HG02852 (cell line): ENCODE measurements around the gene IL1RL1.

Experiments used
- ATAC-seq: cut with Tn5 transposase; IDR thresholded peaks from one replicate; pipeline ENCODE4 v1.9.1; 2021; ENCODE audit warnings: mild to moderate bottlenecking, moderate library complexity; ENCODE audit not compliant: unreplicated experiment

Gene IL1RL1

DNA sequence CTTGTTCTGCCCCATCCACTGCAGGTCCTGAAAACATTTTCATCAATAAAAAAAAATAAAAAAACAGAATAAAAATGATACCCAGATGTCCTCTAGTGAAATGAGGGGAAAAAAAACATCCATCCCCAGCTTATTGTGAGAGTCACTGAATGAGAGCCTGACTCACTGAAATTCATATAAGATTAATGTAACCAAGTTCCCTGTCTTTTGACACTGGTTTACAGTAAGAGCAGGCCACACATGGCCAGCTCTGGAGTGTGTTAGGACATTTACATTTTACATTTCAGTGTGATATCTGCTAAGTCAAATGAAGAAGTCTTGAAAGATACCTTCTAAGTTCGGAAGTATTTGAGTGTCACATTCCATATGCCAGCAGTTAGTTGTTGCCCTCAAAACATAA, 23.1 kb downstream of the IL1RL1 start:
- ATAC-seq = no peak

DNA sequence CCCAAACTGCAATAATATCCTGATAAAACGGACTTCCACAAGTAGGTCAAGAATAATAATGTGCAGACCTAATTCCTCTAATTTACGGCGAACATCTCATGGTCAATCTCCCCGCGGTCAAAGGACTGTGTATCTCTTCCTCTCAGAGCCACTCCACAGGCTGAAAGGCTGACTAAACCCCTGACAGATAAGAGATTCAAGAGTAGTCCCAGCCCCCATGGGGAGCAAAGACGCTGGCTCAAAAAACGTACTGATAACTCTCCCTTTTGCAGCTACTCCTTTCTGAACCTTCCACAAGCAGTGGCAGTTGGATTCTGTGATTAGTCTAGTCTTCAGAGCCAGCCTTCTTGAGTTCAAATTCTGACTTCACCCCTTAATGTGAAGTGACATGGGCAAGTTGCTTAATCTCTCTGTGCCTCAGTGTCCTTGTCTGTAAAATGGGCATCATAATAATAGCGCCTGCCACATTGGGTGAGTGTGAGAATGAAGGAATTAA, 24.6 kb downstream of the IL1RL1 start:
- no peak for ATAC-seq

DNA sequence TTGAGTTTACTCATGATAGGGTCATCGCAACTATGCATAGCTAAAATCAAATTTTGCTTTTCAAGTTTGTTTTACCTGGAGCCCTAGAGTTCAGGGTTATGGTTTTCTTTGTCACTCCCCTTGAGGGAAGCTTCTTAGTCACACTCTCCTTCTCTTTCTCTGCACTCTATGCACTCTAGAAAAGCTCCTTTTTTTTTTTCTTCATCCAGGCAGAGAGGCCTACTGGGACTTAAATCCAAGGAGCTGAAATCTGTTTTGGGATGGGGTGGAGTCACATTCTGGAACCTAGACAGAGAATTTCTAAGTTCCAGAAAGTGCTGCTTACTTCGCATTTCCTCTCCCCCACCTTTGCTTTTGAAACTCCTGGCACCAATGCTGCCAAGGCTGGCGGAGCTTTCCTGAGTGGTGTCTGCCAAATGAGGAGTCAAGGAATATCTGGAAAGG, 25.2 kb downstream of the IL1RL1 start:
- no peak for ATAC-seq

DNA sequence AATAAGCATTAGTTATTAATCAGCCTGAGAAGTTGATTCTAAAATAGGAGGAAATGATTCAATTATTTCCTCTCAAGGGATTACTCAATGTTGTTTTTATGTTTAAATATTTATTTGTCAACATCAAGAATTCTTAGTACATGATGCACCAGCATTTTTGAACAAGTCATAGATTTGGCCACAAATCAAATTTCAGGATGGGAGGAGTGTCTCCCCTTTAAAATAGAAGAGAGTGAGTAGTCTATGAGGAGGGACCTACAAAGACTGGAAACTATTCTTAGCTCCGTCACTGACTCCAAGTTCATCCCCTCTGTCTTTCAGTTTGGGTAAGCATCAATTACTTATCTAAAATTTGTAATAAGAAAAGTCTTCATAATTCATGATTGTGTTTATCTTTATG, 25.6 kb downstream of the IL1RL1 start:
- no peak for ATAC-seq

DNA sequence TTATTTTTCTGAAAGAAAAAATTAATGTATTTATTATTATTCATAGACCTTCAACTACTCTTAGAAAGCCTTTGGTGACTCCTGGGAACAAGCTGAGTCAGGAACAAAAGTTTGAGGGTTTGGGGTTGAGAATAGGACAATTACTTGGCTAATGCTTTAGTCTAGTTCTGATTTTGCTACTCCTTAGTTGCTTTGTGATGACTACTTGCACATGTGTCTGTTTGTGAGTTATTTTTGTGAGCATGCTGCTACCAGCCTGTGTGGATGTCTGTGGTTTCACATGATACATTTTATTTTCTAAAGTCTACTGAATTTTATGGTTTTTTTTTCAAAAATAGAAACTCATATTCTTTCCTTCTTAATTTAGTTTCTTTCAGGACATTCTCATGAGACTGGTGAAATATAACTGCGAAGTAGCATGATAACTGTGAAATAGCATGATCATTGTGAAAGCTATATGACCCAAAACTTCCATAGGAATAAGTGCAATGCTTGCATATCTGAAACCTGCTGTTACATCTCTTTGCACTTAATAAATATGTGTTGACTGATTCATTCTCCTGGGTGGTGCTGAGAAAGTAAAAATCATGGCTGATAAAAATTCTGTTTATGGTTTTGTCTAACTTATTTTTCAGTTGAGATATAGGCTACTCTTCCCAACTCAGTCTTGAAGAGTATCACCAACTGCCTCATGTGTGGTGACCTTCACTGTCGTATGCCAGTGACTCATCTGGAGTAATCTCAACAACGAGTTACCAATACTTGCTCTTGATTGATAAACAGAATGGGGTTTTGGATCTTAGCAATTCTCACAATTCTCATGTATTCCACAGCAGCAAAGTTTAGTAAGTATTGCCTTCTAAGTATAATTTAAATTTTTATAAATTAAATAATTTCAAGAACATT, 26.4 kb downstream of the IL1RL1 start:
- no peak for ATAC-seq

DNA sequence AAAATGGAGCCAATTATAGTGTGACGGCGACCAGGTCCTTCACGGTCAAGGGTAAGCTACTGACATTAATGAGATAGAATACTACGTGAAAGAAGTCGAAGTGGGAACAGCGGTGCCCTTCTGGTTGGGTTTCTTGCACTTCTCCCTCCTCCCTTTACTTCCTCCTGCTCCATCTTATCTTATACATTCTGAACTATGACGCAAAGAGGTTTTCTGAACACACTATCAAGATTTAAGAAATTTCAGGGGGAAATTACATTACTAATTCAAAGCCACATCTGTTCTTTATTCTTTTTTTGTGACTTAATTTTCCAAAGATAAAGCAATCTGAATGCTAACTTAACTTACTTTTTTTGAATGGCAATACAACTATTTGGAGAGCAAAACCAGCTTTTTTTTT, 29.4 kb downstream of the IL1RL1 start:
- no peak for ATAC-seq

DNA sequence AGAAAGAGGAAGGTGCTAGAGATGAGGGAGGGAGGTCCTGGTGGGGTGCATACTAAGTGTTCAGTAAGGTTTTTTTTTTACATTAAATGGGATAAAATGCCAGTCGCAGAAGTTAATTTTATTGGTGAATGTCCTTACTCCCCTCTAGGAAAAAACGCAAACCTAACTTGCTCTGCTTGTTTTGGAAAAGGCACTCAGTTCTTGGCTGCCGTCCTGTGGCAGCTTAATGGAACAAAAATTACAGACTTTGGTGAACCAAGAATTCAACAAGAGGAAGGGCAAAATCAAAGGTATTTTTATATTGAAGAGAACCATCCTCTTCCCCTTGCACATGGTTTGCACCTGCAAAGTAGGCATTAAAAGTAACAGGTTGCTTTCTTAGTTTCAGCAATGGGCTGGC, 31.5 kb downstream of the IL1RL1 start:
- no peak for ATAC-seq

DNA sequence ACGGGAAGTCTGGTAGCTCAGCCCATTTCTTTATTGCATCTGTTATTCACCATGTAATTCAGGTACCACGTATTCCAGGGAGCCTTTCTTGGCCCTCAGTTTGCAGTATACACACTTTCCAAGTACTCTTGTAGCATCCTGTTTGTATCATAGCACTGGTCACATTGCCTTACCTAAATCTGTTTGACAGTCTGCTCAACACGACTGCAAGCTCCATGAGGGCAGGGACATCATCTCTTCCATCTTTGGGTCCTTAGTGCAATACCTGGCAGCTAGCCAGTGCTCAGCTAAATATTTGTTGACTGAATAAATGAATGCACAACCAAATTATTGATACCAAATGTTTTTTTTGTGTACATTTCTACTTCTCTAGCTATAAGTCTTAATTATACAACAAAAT, 33.0 kb downstream of the IL1RL1 start:
- no peak for ATAC-seq

DNA sequence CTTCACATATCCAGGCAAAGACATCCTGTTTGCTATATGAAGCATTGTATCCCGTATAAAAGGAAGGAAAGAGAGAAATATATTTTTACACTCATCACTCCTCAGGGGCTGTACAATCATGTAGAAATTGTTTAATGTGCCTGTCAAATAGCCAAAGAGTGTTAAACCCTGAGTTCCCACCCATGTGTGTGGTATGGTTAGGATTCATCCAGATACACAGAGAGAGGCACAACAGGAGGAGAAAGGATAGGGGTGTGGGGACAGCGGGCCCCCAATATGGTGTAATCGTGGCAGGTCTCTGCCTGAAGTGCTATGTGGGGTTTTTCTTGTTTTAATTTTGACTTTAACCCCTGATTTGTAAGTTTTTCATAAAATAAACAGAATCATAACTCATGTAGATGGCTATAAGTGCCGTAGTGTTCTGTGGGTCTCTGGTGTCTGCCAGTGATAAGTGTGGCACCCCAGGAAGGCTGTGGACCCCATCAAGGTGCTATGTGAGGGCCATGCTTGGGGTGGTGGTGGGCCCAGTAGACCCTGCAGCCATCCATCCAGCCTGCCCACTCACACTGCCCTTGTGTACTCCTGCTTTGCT, 34.1 kb downstream of the IL1RL1 start:
- ATAC-seq = no peak

DNA sequence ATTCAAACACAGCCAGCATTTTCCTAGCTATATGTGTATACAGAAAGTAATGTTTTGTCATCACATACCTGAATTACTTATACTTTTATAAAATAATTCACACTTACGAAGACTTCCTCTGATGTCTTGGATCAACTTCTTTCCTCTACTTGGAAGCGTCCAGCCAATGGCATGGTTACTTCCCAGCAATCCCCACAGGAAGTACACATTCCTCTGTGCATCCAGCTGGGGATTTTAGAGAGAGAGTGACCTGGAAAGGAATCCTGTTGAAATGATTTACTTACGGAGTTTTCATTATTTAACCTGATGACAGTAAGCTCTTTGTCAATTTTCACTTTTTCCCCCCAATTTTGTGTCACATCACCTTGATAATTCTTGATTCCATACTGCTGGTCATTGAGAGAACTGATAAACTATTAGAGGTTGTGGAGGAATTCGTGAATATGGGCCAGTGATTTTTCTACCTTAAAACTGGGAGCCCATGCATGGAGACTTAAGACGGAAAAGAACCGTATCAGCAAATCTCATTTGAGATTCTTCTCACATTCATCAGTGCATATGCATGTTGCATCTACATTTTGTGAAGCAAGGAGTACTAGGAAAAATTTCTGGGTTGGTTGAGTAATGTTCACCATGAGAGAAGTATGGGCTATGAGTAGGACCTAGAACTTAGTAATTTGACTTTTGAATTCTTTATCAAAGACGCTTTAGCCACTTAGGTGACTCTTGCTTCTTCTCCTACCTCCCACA, 35.2 kb downstream of the IL1RL1 start:
- ATAC-seq = no peak

DNA sequence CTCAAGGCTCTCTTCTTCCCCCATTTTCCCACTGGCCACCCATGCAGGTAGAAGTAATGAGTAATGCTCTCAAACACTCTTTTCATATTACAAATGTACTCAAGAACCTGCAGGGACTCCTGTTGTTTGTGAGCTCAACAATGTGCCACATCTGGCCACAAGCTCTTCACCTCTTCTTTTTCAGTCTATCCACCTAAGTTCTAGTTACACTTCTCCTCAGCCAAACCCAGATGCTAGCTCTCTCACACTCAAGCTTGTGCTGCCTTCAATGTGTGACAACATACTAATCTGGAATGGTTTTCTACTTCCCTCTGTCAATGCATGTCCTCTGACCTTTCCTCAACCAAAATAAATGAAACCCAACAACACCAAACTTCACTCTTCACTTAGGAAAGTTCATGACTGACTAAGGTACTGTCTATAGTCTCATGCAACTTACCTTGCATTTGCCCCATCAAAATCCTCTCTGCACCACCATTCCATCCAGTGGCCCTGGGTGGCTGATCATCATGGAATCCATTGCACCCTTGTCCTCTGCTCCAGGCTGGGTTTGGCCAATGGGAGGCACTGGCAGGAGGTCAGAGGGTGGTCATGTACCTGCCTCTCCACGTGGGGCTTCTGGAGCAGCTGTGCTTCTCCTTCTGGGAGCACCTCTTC, 38.9 kb downstream of the IL1RL1 start:
- ATAC-seq = no peak

DNA sequence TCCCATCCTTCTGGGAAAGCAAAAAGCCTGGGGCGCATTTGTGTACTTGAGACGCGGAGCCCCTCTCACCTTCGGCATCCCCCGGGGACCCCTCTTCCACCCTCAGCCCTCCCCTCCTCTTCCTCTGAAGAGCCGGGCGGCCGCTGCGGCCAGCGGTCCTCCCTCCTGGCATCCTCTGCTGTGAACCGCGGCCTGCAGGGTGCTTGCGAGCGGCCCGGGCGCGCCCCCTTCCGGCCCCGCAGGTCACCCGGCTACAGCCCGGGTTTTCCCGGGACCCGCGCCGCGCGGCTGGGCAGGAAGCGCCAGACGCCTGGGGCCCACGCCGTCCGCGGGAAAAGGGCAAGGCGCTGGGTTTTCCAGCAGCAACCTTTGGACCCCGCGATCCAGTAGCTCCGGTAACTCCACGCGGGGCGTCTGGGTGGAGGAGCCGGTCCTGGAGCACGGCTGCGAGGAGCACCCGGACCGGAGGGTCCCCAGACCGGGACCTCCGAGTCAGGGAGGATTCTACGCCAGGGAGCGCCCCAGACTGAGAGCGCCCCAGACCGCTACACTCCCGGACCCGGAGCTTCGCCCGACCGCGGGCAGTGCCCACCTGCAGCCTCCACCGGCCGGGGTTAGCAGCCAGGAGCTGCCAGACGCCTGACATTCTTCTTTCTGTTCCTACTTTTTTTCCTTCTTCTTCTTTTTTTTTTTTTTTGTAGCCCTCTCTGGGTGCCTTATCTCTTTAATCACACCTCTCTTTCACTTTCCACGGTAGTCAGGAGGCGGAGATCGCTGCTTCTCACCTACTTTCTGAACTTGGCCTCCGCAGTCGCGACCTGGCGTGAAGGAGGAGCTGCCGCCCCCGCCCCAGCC, 44.4 kb downstream of the IL1RL1 start, which contains the start of gene IL18R1:
Gene IL18R1 (plus strand): TSS at position 271 of the 855 bp plus-strand sequence. CDS start 6,865 bp downstream, outside the sequence.
- ATAC-seq = peak; percentile 92

DNA sequence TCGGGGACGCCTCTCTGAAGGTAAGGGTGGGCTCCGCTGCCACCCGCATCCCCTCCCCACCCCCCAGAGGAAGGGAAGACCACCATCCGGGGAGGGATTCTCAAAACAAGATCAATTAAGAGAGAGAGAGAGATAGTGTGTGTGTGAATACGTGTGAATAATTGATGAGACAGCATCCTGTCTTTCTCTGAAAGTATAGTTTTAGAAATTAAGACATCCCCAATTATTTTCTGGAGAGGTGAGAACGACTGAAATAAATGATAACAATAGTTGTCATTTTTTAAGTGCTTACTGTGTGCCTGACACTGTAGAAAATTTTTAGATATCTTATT, 45.0 kb downstream of the IL1RL1 start:
- ATAC-seq = no peak

DNA sequence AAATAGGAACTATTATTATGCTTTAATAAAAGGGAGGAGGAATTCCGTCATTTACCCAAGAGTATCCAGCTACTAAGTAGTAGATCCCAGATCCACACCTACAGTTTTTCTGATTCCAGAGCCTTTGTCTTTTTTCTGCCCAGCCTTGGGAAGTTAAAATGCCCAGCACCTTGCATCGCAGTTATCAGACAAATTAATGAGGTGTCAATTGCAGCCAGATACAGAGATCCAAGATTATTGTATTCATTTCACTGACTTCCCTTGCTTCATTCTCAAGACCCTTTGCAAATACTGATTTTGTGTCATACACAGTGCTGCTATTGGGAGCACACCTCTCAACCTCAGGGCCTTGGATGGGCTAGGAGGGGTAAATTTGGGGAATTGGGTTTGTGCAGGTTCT, 45.4 kb downstream of the IL1RL1 start:
- ATAC-seq = no peak

DNA sequence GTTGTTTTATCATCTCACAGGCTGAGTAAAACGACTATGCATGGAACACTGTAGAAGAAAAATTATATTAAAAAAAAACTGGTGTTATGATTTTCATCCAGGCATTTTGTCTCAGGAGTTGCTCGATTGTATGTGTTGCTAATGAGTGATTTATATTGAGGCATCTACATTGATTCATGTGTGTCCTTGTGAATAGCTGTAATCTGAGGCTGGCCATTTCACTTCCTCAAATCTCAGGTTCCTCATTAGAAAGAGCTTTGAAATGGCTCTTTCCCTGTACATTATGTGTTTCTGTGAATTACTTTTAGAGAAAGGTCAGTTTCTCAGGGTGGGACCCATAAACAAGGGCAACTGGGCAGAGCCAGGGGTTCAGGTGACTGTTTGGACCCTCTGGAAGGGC, 46.6 kb downstream of the IL1RL1 start:
- no peak for ATAC-seq

DNA sequence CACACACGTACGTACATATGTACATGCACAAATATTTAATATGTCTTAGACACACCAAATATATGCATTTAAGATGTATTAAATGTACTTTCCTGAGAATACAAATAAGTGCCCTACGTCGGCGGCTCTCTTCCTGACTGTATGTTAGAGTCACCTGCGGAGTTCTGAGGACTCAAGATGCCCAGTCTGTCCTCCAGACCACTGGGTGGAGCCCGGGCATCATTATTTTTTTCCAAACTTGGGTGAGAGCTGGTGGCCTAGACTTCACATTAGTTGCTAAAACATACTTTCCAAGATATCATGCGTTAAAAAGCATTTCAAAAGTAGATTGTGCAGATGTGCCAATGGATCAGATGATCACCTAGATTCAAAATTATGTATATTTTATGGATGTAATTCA, 47.1 kb downstream of the IL1RL1 start:
- no peak for ATAC-seq

DNA sequence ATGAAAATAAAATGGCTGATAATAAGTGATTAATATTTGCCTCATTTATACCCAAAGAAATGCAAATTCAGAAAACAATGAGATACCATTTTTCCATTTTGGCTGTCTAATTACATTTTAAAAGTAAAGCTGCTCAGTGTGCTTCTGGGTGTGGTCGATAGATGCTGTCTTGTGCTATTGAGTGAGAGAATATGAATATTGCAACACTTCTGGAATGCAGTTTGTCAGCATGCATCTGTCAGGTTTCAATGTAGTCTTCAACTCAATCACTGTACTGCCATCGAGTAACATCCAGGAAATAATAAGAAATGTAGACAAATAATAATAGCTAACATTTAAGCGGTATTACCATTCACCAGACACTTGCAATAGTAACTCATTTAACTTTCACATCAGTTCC, 48.2 kb downstream of the IL1RL1 start:
- no peak for ATAC-seq

DNA sequence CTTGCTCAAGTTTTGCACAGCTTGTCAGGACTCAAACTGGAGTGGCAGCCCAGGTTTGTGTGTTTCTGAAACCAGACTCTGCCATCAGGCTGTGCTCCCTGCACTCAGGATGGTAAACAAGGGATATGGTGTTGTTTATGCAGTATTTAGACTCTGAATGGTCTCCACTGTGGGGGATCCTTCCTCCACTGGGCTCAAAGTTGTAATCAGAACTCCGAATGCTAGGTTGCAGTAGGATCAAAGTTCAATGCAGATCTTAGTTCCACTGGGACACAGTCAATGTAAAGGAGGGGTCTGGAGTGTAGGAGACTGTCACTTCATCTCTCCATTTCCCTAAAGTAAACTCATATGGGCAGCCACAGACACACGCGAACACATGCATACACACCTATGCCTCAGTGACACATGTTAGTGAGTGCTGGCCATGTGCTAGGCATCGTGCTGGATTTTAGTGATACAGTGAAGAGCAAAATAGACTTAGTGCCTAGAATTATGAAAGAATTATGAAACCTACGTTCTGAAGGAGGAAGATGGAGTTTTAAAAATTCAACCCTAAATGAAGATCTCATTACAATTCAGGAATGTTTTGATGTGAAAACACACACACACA, 50.4 kb downstream of the IL1RL1 start:
- no peak for ATAC-seq

DNA sequence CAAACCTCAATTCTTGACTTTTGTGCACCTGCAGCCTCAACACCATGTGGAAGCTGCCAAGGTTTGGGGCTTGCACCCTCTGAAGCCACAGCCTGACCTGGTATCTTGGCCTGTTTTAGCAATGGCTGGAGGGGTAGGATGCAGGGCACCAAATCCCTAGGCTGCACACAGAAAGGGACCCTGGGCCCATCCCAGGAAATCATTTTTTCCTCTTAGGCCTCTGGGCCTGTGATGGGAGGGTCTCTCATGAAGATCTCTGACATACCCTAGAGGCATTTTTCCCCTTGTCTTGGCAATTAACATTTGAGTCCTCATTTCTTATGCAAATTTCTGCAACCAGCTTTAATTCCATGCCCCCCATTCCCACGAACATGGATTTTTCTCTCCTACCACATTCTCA, 54.4 kb downstream of the IL1RL1 start:
- ATAC-seq = no peak
